Measurements from ENCODE around the gene DGCR8. TPM values are rescaled to one million over a fixed set of nuclear protein-coding genes. Genes with fewer than 3 reads are reported as not detected.

The DGCR8 gene
- total RNA-seq, 1 donor from 2014 or later: 29.0 TPM

DNA sequence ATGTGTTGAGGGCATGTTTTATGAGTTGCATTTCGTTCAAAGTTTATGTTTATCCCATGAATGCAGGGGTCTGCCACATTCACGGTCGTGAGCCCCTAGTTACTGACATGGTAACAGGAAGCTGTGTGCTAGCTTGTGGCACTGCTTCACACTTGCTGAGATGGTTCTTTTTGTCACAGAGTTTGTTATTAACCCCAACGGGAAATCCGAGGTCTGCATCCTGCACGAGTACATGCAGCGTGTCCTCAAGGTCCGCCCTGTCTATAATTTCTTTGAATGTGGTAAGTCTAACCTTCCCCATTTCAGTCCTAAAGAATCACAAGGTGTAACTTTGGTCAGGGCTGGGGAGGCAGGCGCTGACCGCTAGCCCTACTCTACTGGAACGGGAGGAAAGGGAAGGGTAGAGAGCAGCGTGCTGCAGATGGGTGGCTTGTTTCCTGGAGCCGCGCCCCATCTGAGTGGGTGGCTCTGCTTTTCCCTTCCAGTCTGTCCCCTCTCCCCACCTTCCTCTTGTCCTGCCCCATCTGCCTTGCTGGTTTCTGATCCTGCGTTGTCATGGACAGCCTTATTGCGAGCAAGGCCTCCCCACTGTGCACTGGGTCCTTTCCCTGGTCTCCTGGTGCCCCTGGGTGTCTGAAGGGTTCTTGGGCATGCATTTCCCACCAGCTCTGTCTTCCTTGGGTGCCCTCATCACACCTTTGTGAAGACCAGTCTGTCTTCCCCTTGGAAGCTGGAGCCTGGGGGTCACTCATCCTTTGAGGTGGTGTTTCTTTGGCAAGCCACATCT is 11.8 kb downstream of the DGCR8 start:
- no peak overlapping the region for H3K27ac ChIP-seq (ENCODE audit: low read depth, low read length)
- peaks cover 84% of the 10 kb centered on the region for H3K36me3 ChIP-seq (ENCODE audit: insufficient read depth, low read length)
- H3K4me1 Mint-ChIP-seq (ENCODE audit: low read depth, unreplicated experiment): no peaks in the 10 kb centered on the region
- no peak overlapping the region for H3K4me3 Mint-ChIP-seq (ENCODE audit: unreplicated experiment)
- H3K4me3 ChIP-seq (ENCODE audit: insufficient read depth, low read depth, low read length): no peak overlapping the region
- H3K27me3 ChIP-seq (ENCODE audit: insufficient read depth, low read length): no peaks in the 10 kb centered on the region
- no peak overlapping the region for H3K27ac Mint-ChIP-seq (ENCODE audit: unreplicated experiment)
- no peaks in the 10 kb centered on the region for H3K27me3 Mint-ChIP-seq (ENCODE audit: low read depth, unreplicated experiment)
- no peak overlapping the region for H2AFZ ChIP-seq (ENCODE audit: low read depth, low read length)
- H3K4me1 ChIP-seq (ENCODE audit: insufficient read depth, low read length): no peaks in the 10 kb centered on the region
- H3K9me3 Mint-ChIP-seq (ENCODE audit: unreplicated experiment): peaks cover 3% of the 10 kb centered on the region
- H3K9me3 ChIP-seq (ENCODE audit: insufficient read depth, low read depth, low read length): no peaks in the 10 kb centered on the region
- FAIRE-seq (no peak), DNase-seq (ENCODE audit: low read depth) (no peak)
- no peak overlapping the region for H3K9ac ChIP-seq (ENCODE audit: low read length)
- H3K79me2 ChIP-seq (ENCODE audit: insufficient read depth, low read length): peaks cover 93% of the 10 kb centered on the region
- H3K4me2 ChIP-seq (ENCODE audit: low read length): no peak overlapping the region
- peaks cover 62% of the 10 kb centered on the region for H3K36me3 Mint-ChIP-seq (ENCODE audit: low read depth, unreplicated experiment)
- no peak for TF ChIP-seq EZH2 (IDR thresholded peaks at IDR 0.05; ENCODE audit: insufficient read depth, low read length)
- TF ChIP-seq, protein P1, sequence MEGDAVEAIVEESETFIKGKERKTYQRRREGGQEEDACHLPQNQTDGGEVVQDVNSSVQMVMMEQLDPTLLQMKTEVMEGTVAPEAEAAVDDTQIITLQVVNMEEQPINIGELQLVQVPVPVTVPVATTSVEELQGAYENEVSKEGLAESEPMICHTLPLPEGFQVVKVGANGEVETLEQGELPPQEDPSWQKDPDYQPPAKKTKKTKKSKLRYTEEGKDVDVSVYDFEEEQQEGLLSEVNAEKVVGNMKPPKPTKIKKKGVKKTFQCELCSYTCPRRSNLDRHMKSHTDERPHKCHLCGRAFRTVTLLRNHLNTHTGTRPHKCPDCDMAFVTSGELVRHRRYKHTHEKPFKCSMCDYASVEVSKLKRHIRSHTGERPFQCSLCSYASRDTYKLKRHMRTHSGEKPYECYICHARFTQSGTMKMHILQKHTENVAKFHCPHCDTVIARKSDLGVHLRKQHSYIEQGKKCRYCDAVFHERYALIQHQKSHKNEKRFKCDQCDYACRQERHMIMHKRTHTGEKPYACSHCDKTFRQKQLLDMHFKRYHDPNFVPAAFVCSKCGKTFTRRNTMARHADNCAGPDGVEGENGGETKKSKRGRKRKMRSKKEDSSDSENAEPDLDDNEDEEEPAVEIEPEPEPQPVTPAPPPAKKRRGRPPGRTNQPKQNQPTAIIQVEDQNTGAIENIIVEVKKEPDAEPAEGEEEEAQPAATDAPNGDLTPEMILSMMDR (IDR thresholded peaks at IDR 0.05; ENCODE audit: insufficient read depth, low read depth, low read length): no peak
- peaks cover 72% of the 10 kb centered on the region for H4K20me1 ChIP-seq (ENCODE audit: insufficient read depth, low read length)

DNA sequence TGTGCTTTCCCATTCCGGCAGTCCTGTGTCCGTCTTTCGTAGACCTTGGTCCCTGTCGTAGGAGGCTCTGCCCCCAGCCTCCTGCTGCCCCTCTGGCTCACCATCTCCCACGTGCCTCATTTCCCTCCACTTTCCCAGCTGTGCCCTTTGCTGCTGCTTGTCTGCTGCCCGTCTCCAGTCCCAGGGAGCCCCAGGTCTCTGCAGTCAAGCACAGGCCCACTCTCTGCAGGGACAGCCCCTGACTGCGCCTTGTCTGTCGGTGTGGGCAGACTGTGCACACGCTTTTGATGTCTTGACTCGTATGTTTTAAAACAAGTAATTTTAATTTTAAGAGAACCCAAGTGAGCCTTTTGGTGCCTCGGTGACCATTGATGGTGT is 12.4 kb downstream of the DGCR8 start:
- Mint-ChIP-seq H3K4me3 (ENCODE audit: unreplicated experiment) (no peak overlapping the region), H3K27me3 (ENCODE audit: low read depth, unreplicated experiment) (no peaks in the 10 kb centered on the region), H3K9me3 (ENCODE audit: unreplicated experiment) (peaks cover 6% of the 10 kb centered on the region), H3K36me3 (ENCODE audit: low read depth, unreplicated experiment) (peaks cover 60% of the 10 kb centered on the region), H3K27ac (ENCODE audit: unreplicated experiment) (no peak overlapping the region), H3K4me1 (ENCODE audit: low read depth, unreplicated experiment) (no peaks in the 10 kb centered on the region)
- DNase-seq (ENCODE audit: low read depth) (no peak), FAIRE-seq (no peak)
- Histone ChIP-seq H3K9me3 (ENCODE audit: insufficient read depth, low read depth, low read length) (no peaks in the 10 kb centered on the region), H4K20me1 (ENCODE audit: insufficient read depth, low read length) (peaks cover 72% of the 10 kb centered on the region), H3K4me2 (ENCODE audit: low read length) (no peak overlapping the region), H3K27me3 (ENCODE audit: insufficient read depth, low read length) (no peaks in the 10 kb centered on the region), H3K4me1 (ENCODE audit: insufficient read depth, low read length) (no peaks in the 10 kb centered on the region), H2AFZ (ENCODE audit: low read depth, low read length) (no peak overlapping the region), H3K36me3 (ENCODE audit: insufficient read depth, low read length) (peaks cover 84% of the 10 kb centered on the region), H3K9ac (ENCODE audit: low read length) (no peak overlapping the region), H3K27ac (ENCODE audit: low read depth, low read length) (no peak overlapping the region), H3K4me3 (ENCODE audit: insufficient read depth, low read depth, low read length) (no peak overlapping the region), H3K79me2 (ENCODE audit: insufficient read depth, low read length) (peaks cover 93% of the 10 kb centered on the region)
- TF ChIP-seq, protein P1 (IDR thresholded peaks at IDR 0.05; ENCODE audit: insufficient read depth, low read depth, low read length): no peak
- TF ChIP-seq EZH2 (IDR thresholded peaks at IDR 0.05; ENCODE audit: insufficient read depth, low read length): no peak

All from astrocyte (in vitro differentiated cells and primary cell).